ENCODE data around the gene KCNK17. TPM values are rescaled to one million over a fixed set of nuclear protein-coding genes. Genes with fewer than 3 reads are reported as not detected.

The KCNK17 gene
- total RNA-seq, 1 experiment from 2014 or later, result not detected

GRCh38 chr6:39341352-39341751, 27.1 kb upstream of the KCNK17 start:
- Histone ChIP-seq H3K4me3 (ENCODE audit: low read depth, low read length) (no peak overlapping the region), H3K27me3 (replicated peaks; ENCODE audit: control insufficient read depth, insufficient read depth, low read length) (no peaks in the 10 kb centered on the region; the same call in 1 of the 2 replicates), H3K36me3 (ENCODE audit: control insufficient read depth, insufficient read depth, low read length) (no peaks in the 10 kb centered on the region), H3K4me1 (no peaks in the 10 kb centered on the region), H3K9me3 (no peaks in the 10 kb centered on the region)
- no peak for DNase-seq
- no TSS peak for BruUV-seq (replicated peaks)
- POLR2A ChIA-PET, result no interaction called here
- H3K4me3 Mint-ChIP-seq (ENCODE audit: unreplicated experiment), result no peak overlapping the region
- peaks cover 18% of the 10 kb centered on the region for H3K27me3 Mint-ChIP-seq (ENCODE audit: insufficient read depth, unreplicated experiment)
- TF ChIP-seq CTCF (IDR thresholded peaks at IDR 0.05; ENCODE audit: insufficient read depth in 1 of 2, low read depth in 1 of 2, low read length in 1 of 2, severe bottlenecking in 1 of 2, unreplicated experiment in 1 of 2), result no peak
- no peak overlapping the region for H3K27ac Mint-ChIP-seq (ENCODE audit: unreplicated experiment)
- CTCF ChIA-PET, result no interaction called here
- H3K9me3 Mint-ChIP-seq (ENCODE audit: unreplicated experiment), result no peaks in the 10 kb centered on the region
- H3K4me1 Mint-ChIP-seq (ENCODE audit: low read depth, unreplicated experiment), result no peaks in the 10 kb centered on the region
- H3K36me3 Mint-ChIP-seq (ENCODE audit: insufficient read depth, unreplicated experiment), result no peaks in the 10 kb centered on the region
- intact Hi-C loops (cut with micrococcal nuclease; ENCODE audit: unreplicated experiment), result no loop called here

- Mint-ChIP-seq H3K4me1 (ENCODE audit: low read depth, unreplicated experiment) (no peaks in the 10 kb centered on the region), H3K4me3 (ENCODE audit: unreplicated experiment) (no peak overlapping the region), H3K27me3 (ENCODE audit: insufficient read depth, unreplicated experiment) (peaks cover 18% of the 10 kb centered on the region), H3K9me3 (ENCODE audit: unreplicated experiment) (no peaks in the 10 kb centered on the region), H3K36me3 (ENCODE audit: insufficient read depth, unreplicated experiment) (no peaks in the 10 kb centered on the region), H3K27ac (ENCODE audit: unreplicated experiment) (no peak overlapping the region)
- ChIA-PET CTCF (no interaction called here), POLR2A (no interaction called here)
- intact Hi-C loops (cut with micrococcal nuclease; ENCODE audit: unreplicated experiment), result no loop called here
- no TSS peak for BruUV-seq (replicated peaks)
- DNase-seq, result no peak
- H3K4me3 ChIP-seq (ENCODE audit: low read depth, low read length), result no peak overlapping the region
- no peak for TF ChIP-seq CTCF (IDR thresholded peaks at IDR 0.05; ENCODE audit: insufficient read depth in 1 of 2, low read depth in 1 of 2, low read length in 1 of 2, severe bottlenecking in 1 of 2, unreplicated experiment in 1 of 2)
- no peaks in the 10 kb centered on the region for H3K4me1 ChIP-seq
- no peaks in the 10 kb centered on the region for H3K36me3 ChIP-seq (ENCODE audit: control insufficient read depth, insufficient read depth, low read length)
- no peaks in the 10 kb centered on the region for H3K9me3 ChIP-seq
- no peaks in the 10 kb centered on the region; the same call in 1 of the 2 replicates for H3K27me3 ChIP-seq (replicated peaks; ENCODE audit: control insufficient read depth, insufficient read depth, low read length)
These were observed 25.8 kb upstream of the KCNK17 start for GRCh38 chr6:39339868-39340550.

- H3K27ac Mint-ChIP-seq (ENCODE audit: unreplicated experiment), result no peak overlapping the region
- H3K4me1 Mint-ChIP-seq (ENCODE audit: low read depth, unreplicated experiment), result no peaks in the 10 kb centered on the region
- intact Hi-C loops (cut with micrococcal nuclease; ENCODE audit: unreplicated experiment), result no loop called here
- no peak overlapping the region for H3K4me3 ChIP-seq (ENCODE audit: low read depth, low read length)
- H3K4me1 ChIP-seq, result no peaks in the 10 kb centered on the region
- no peak overlapping the region for H3K4me3 Mint-ChIP-seq (ENCODE audit: unreplicated experiment)
- POLR2A ChIA-PET, result no interaction called here
- H3K36me3 Mint-ChIP-seq (ENCODE audit: insufficient read depth, unreplicated experiment), result no peaks in the 10 kb centered on the region
- DNase-seq, result no peak
- no peaks in the 10 kb centered on the region for H3K36me3 ChIP-seq (ENCODE audit: control insufficient read depth, insufficient read depth, low read length)
- no peaks in the 10 kb centered on the region for H3K9me3 ChIP-seq
- CTCF ChIA-PET, result interaction anchor here (0.6 kb wide), 1 partner anchor 1002 kb away, joined by 3 read pairs; no protein-coding TSS in a partner anchor
- H3K27me3 Mint-ChIP-seq (ENCODE audit: insufficient read depth, unreplicated experiment), result peaks cover 15% of the 10 kb centered on the region
- BruUV-seq (replicated peaks), result no TSS peak
- H3K27me3 ChIP-seq (replicated peaks; ENCODE audit: control insufficient read depth, insufficient read depth, low read length), result no peaks in the 10 kb centered on the region; the same call in 1 of the 2 replicates
- no peak for TF ChIP-seq CTCF (IDR thresholded peaks at IDR 0.05; ENCODE audit: insufficient read depth in 1 of 2, low read depth in 1 of 2, low read length in 1 of 2, severe bottlenecking in 1 of 2, unreplicated experiment in 1 of 2)
- no peaks in the 10 kb centered on the region for H3K9me3 Mint-ChIP-seq (ENCODE audit: unreplicated experiment)
These were observed 25.1 kb upstream of the KCNK17 start for GRCh38 chr6:39339096-39339867.

Measured in Caco-2 (cell line).